Suprapubic skin (tissue), 4 donors: ENCODE data around the gene RBMS1. TPM values are rescaled to one million over a fixed set of nuclear protein-coding genes. Genes with fewer than 3 reads are reported as not detected.

ENCODE experiments used
- DNase-seq, 2 donors: peaks; one replicate each; pipeline ENCODE4 v3.0.0-alpha.2; 2019; ENCODE audit warnings: low spot score in 2 of 2
- H3K27ac ChIP-seq: fragments of 200-600 bp; sonication (generic); one replicate; pipeline ENCODE4 v1.5.1; 2019
- H3K27me3 ChIP-seq: fragments of 200-600 bp; sonication (generic); one replicate; pipeline ENCODE4 v1.5.1; 2019
- H3K36me3 ChIP-seq: fragments of 200-600 bp; sonication (generic); one replicate; pipeline ENCODE4 v1.5.1; 2019
- H3K4me1 ChIP-seq: fragments of 200-600 bp; sonication (generic); one replicate; pipeline ENCODE4 v1.5.1; 2019
- H3K4me3 ChIP-seq: fragments of 200-600 bp; sonication (generic); one replicate; pipeline ENCODE4 v1.5.1; 2019; ENCODE audit warnings: mild to moderate bottlenecking
- H3K9me3 ChIP-seq: fragments of 200-600 bp; sonication (generic); one replicate; pipeline ENCODE4 v1.5.1; 2019
- EP300 ChIP-seq: sonication (generic); formaldehyde crosslinking; IDR thresholded peaks from one replicate; pipeline ENCODE4 v1.6.1; 2017; ENCODE audit warnings: antibody characterized with exemption
- POLR2A ChIP-seq, 2 donors: fragments of 450-650 bp; IDR thresholded peaks; one replicate each; pipeline ENCODE4 v1.6.1; 2017; ENCODE audit warnings: antibody characterized with exemption in 2 of 2, mild to moderate bottlenecking in 2 of 2, moderate library complexity in 2 of 2
- POLR2AphosphoS5 ChIP-seq, 3 donors: sonication (generic); formaldehyde crosslinking; IDR thresholded peaks; one replicate each; pipeline ENCODE4 v1.6.1; 2017; ENCODE audit warnings: antibody characterized with exemption in 3 of 3
- WGBS: methylation state at CpG from one replicate; pipeline ENCODE4 v1.1.5; 2018; 5-methylcytosine and 5-hydroxymethylcytosine counted together
- total RNA-seq, 4 donors: library from RNA; depleted of rRNA; stranded (reverse); fragments of >200 nt; gene quantifications; one replicate each; pipeline ENCODE4 v1.1.0, GENCODE V29; 2016
- TF ChIP-seq, protein P1 (sequence below), 2 donors: fragments of 200-600 bp in 1 of 2; fragments of 450-650 bp in 1 of 2; sonication (generic) in 1 of 2; IDR thresholded peaks; one replicate each; pipeline ENCODE4 v1.5.1; 2016 to 2019; ENCODE audit warnings: antibody characterized with exemption in 2 of 2, mild to moderate bottlenecking in 1 of 2, moderate library complexity in 1 of 2

The RBMS1 gene
- total RNA-seq, 4 donors from 2014 or later = 55.7 to 92.2 (median 62.2) TPM

GRCh38 chr2:160282063-160282580 lies 211.5 kb downstream of the RBMS1 start:
- DNase-seq = no peak
- H3K4me1 ChIP-seq = peaks cover 16% of the 10 kb centered on the region
- no peak overlapping the region for H3K27ac ChIP-seq
- no peak overlapping the region for H3K4me3 ChIP-seq
- H3K36me3 ChIP-seq = peaks cover 57% of the 10 kb centered on the region
- H3K27me3 ChIP-seq = no peaks in the 10 kb centered on the region
- WGBS = 89% methylated on average over 2 of the region's 2 CpGs
- no peak for TF ChIP-seq POLR2AphosphoS5 (IDR thresholded peaks at IDR 0.05)
- TF ChIP-seq, protein P1, sequence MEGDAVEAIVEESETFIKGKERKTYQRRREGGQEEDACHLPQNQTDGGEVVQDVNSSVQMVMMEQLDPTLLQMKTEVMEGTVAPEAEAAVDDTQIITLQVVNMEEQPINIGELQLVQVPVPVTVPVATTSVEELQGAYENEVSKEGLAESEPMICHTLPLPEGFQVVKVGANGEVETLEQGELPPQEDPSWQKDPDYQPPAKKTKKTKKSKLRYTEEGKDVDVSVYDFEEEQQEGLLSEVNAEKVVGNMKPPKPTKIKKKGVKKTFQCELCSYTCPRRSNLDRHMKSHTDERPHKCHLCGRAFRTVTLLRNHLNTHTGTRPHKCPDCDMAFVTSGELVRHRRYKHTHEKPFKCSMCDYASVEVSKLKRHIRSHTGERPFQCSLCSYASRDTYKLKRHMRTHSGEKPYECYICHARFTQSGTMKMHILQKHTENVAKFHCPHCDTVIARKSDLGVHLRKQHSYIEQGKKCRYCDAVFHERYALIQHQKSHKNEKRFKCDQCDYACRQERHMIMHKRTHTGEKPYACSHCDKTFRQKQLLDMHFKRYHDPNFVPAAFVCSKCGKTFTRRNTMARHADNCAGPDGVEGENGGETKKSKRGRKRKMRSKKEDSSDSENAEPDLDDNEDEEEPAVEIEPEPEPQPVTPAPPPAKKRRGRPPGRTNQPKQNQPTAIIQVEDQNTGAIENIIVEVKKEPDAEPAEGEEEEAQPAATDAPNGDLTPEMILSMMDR (IDR thresholded peaks at IDR 0.05) = no peak
- TF ChIP-seq EP300 = no peak
- no peak for TF ChIP-seq POLR2A (IDR thresholded peaks at IDR 0.05)
- H3K9me3 ChIP-seq = no peaks in the 10 kb centered on the region

GRCh38 chr2:160281213-160281612 lies 212.4 kb downstream of the RBMS1 start:
- TF ChIP-seq, protein P1 (IDR thresholded peaks at IDR 0.05) = no peak
- Histone ChIP-seq H3K27me3 (no peaks in the 10 kb centered on the region), H3K4me1 (peaks cover 16% of the 10 kb centered on the region), H3K27ac (no peak overlapping the region), H3K4me3 (no peak overlapping the region), H3K36me3 (peaks cover 59% of the 10 kb centered on the region), H3K9me3 (no peaks in the 10 kb centered on the region)
- WGBS = 90% methylated on average over 1 of the region's 1 CpG
- no peak for DNase-seq

DNA sequence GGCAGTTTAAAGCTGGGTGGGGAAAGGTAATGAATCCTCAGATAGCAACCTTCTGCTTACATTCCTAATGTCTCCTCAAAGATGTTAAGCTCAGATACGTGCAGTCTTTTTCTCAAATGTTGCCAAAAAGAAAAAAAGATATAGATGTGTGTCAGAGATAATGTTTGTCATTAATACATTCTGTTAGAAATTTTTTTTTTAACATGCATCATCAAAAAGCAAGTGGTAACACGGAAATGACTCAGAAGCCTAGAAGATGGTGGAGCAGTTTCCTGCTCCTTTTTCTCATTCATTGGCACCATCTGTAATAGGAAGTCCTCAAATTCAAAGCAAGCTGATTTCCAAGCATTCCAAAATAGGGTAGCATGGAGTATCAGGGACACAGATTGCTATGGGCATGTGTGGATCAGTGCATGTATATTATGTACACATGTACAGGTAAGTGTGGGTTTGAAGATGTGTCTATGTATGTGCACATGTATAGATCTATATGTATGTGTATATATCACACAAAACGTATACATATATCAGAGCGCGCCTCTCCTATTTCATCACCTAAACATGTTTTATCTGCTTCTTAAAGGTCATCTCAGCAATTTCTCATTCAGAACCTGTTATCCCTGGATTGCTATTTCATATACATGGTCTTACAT lies 213.7 kb downstream of the RBMS1 start:
- H3K27ac ChIP-seq = peak overlapping the region; percentile 31
- peaks cover 57% of the 10 kb centered on the region for H3K36me3 ChIP-seq
- WGBS = 66% methylated on average over 5 of the region's 5 CpGs
- peaks cover 16% of the 10 kb centered on the region for H3K4me1 ChIP-seq
- no peaks in the 10 kb centered on the region for H3K27me3 ChIP-seq
- DNase-seq = no peak
- no peaks in the 10 kb centered on the region for H3K9me3 ChIP-seq
- H3K4me3 ChIP-seq = no peak overlapping the region
- TF ChIP-seq, protein P1 (IDR thresholded peaks at IDR 0.05) = no peak
- TF ChIP-seq EP300 = no peak
- no peak for TF ChIP-seq POLR2AphosphoS5 (IDR thresholded peaks at IDR 0.05)
- no peak for TF ChIP-seq POLR2A (IDR thresholded peaks at IDR 0.05)

GRCh38 chr2:160278879-160279177 lies 214.8 kb downstream of the RBMS1 start:
- peaks cover 53% of the 10 kb centered on the region for H3K36me3 ChIP-seq
- no peak for DNase-seq
- peaks cover 16% of the 10 kb centered on the region for H3K4me1 ChIP-seq
- TF ChIP-seq, protein P1 (IDR thresholded peaks at IDR 0.05) = peak; percentile 12 to 18
- no peak for TF ChIP-seq POLR2A (IDR thresholded peaks at IDR 0.05)
- TF ChIP-seq POLR2AphosphoS5 (IDR thresholded peaks at IDR 0.05) = peak in 1 of 3 donors; percentile 37
- TF ChIP-seq EP300 = no peak
- no peak overlapping the region for H3K27ac ChIP-seq
- H3K4me3 ChIP-seq = no peak overlapping the region
- no peaks in the 10 kb centered on the region for H3K27me3 ChIP-seq
- WGBS = 28% methylated on average over 2 of the region's 2 CpGs
- no peaks in the 10 kb centered on the region for H3K9me3 ChIP-seq

DNA sequence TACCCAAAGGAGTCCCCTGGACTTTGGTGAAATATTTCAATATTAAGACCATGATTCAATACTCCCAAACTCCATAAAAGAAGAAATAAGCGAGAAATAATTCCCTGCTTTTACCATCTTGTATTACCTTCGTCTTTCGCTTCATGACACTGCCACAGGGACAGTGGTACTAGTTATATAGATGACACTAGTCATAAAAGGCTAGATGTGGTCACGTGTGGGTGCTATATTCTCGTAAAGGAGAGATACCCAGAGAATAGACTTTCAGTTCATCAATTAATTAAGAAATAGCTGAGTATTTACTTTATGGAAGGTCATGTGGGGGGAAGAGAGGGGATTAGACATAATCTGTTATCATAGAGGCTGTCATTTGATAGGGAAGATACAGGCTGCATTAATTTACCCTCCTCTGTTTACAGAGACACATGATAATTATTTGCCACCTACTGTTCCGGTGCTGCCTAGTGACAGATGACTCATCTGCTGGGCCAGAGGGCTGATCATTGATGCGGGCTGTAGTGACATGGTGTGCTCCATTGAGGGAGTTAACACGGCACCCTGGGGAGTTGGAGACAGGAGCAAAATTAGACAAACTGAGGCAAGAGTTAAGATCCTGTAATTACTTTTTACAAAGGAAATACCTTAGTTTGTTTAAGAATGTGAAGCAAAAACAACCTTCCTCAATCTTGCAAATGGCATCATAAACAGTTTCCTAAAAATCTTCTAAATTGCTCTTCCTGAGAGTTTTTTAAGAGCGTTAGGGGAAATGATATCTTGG lies 215.3 kb downstream of the RBMS1 start:
- DNase-seq = no peak
- Histone ChIP-seq H3K9me3 (no peaks in the 10 kb centered on the region), H3K4me3 (no peak overlapping the region), H3K4me1 (peaks cover 16% of the 10 kb centered on the region), H3K27me3 (no peaks in the 10 kb centered on the region), H3K36me3 (peaks cover 54% of the 10 kb centered on the region), H3K27ac (no peak overlapping the region)
- TF ChIP-seq, protein P1 (IDR thresholded peaks at IDR 0.05) = no peak
- TF ChIP-seq POLR2A (IDR thresholded peaks at IDR 0.05) (no peak), EP300 (no peak), POLR2AphosphoS5 (IDR thresholded peaks at IDR 0.05) (no peak)
- 76% methylated on average over 9 of the region's 9 CpGs for WGBS
